Breast epithelium (tissue), 4 donors: ENCODE measurements around the gene CCDC15. TPM values are rescaled to one million over a fixed set of nuclear protein-coding genes. Genes with fewer than 3 reads are reported as not detected.
"Not testable (repeated sequence)": the region's sequence is repeated elsewhere in the genome, so short reads cannot be mapped to it uniquely, and the experiment has no call there.

ENCODE experiments used
- DNase-seq, 2 donors: peaks; one replicate each; pipeline ENCODE4 v3.0.0-alpha.2; 2019; ENCODE audit warnings: low spot score in 2 of 2
- H3K27ac ChIP-seq, 2 donors: fragments of 200-600 bp; sonication (generic) in 1 of 2; one replicate each; pipeline ENCODE4 v1.5.1; 2016 to 2019; ENCODE audit warnings: mild to moderate bottlenecking in 1 of 2
- H3K27me3 ChIP-seq, 2 donors: fragments of 200-600 bp; sonication (generic) in 1 of 2; one replicate each; pipeline versions ENCODE4 v1.5.1 to v1.6.0; 2017 to 2019; ENCODE audit warnings: control low read depth in 1 of 2, mild to moderate bottlenecking in 1 of 2
- H3K36me3 ChIP-seq: fragments of 200-600 bp; one replicate; pipeline ENCODE4 v1.5.1; 2019
- H3K4me1 ChIP-seq, 2 donors: fragments of 200-600 bp; sonication (generic); one replicate each; pipeline ENCODE4 v1.5.1; 2016 to 2019; ENCODE audit warnings: control low read depth in 1 of 2
- H3K4me3 ChIP-seq, 3 donors: fragments of 200-600 bp; sonication (generic); 1 replicate in 2 of 3; 2 replicates in 1 of 3; pipeline ENCODE4 v1.5.1; 2016 to 2019; ENCODE audit warnings: mild to moderate bottlenecking in 3 of 3, moderate library complexity in 2 of 3
- H3K9me3 ChIP-seq, 2 donors: fragments of 200-600 bp; sonication (generic) in 1 of 2; one replicate each; pipeline ENCODE4 v1.5.1; 2016 to 2019; ENCODE audit warnings: control low read depth in 1 of 2
- CTCF ChIP-seq, 3 donors: fragments of 450-650 bp; IDR thresholded peaks; one replicate each; pipeline ENCODE4 v1.5.1; 2016 to 2017; ENCODE audit warnings: antibody characterized with exemption in 3 of 3, mild to moderate bottlenecking in 3 of 3, moderate library complexity in 3 of 3
- POLR2A ChIP-seq: fragments of 450-650 bp; IDR thresholded peaks from one replicate; pipeline ENCODE4 v1.6.1; 2016; ENCODE audit warnings: antibody characterized with exemption, mild to moderate bottlenecking, moderate library complexity
- POLR2AphosphoS5 ChIP-seq, 3 donors: sonication (generic); formaldehyde crosslinking; IDR thresholded peaks; one replicate each; pipeline ENCODE4 v1.6.1; 2017; ENCODE audit warnings: antibody characterized with exemption in 3 of 3
- intact Hi-C: fragments of 100-400 bp; cut with DNase I; formaldehyde crosslinking; loops from one replicate; pipeline ENCODE4 v1.15.1; 2023; ENCODE audit warnings: low total_unique reads
- total RNA-seq, 3 donors: library from RNA; depleted of rRNA; stranded (reverse); fragments of >200 nt; gene quantifications; one replicate each; pipeline ENCODE4 v1.1.0, GENCODE V29; 2016

The CCDC15 gene
- total RNA-seq, 3 donors from 2014 or later, result 2.1 to 4.4 (median 2.6) TPM

GRCh38 chr11:125005491-125005890, 51.5 kb downstream of the CCDC15 start:
- Histone ChIP-seq H3K36me3 (peaks cover 15% of the 10 kb centered on the region), H3K4me3 (no peak overlapping the region), H3K27ac (no peak overlapping the region), H3K4me1 (no peaks in the 10 kb centered on the region), H3K27me3 (no peaks in the 10 kb centered on the region), H3K9me3 (peaks cover 0 to 33% of the 10 kb centered on the region in 2 donors)
- TF ChIP-seq POLR2AphosphoS5 (IDR thresholded peaks at IDR 0.05) (no peak), POLR2A (no peak), CTCF (IDR thresholded peaks at IDR 0.05) (no peak)
- intact Hi-C loops, result no loop called here
- no peak for DNase-seq

- TF ChIP-seq POLR2AphosphoS5 (IDR thresholded peaks at IDR 0.05) (no peak), POLR2A (no peak), CTCF (IDR thresholded peaks at IDR 0.05) (no peak)
- no peak overlapping the region for H3K27ac ChIP-seq
- no peak overlapping the region for H3K4me3 ChIP-seq
- no peaks in the 10 kb centered on the region for H3K27me3 ChIP-seq
- DNase-seq, result no peak
- no peaks in the 10 kb centered on the region for H3K9me3 ChIP-seq
- no peaks in the 10 kb centered on the region for H3K36me3 ChIP-seq
- H3K4me1 ChIP-seq, result no peaks in the 10 kb centered on the region
- intact Hi-C loops, result no loop called here
Measured at GRCh38 chr11:125016413-125016812, 62.4 kb downstream of the CCDC15 start.

- intact Hi-C loops, result no loop called here
- no peak overlapping the region for H3K4me3 ChIP-seq
- DNase-seq, result no peak
- no peaks in the 10 kb centered on the region for H3K9me3 ChIP-seq
- TF ChIP-seq POLR2AphosphoS5 (IDR thresholded peaks at IDR 0.05) (no peak), CTCF (IDR thresholded peaks at IDR 0.05) (no peak), POLR2A (no peak)
- no peaks in the 10 kb centered on the region for H3K36me3 ChIP-seq
- H3K4me1 ChIP-seq, result no peaks in the 10 kb centered on the region
- no peaks in the 10 kb centered on the region for H3K27me3 ChIP-seq
- no peak overlapping the region for H3K27ac ChIP-seq
Measured at GRCh38 chr11:125020342-125020741, 66.3 kb downstream of the CCDC15 start.

GRCh38 chr11:125022551-125022950, 68.5 kb downstream of the CCDC15 start:
- intact Hi-C loops, result no loop called here
- H3K36me3 ChIP-seq, result no peaks in the 10 kb centered on the region
- TF ChIP-seq POLR2A (no peak), POLR2AphosphoS5 (IDR thresholded peaks at IDR 0.05) (no peak), CTCF (IDR thresholded peaks at IDR 0.05) (no peak)

GRCh38 chr11:125025968-125026367, 72.0 kb downstream of the CCDC15 start:
- no peak for TF ChIP-seq POLR2A
- TF ChIP-seq CTCF (IDR thresholded peaks at IDR 0.05), result no peak
- TF ChIP-seq POLR2AphosphoS5 (IDR thresholded peaks at IDR 0.05), result no peak
- H3K4me1 ChIP-seq, result no peaks in the 10 kb centered on the region
- H3K36me3 ChIP-seq, result no peaks in the 10 kb centered on the region
- no peak overlapping the region for H3K4me3 ChIP-seq
- peaks cover 0 to 8% of the 10 kb centered on the region in 2 donors for H3K9me3 ChIP-seq
- no peak overlapping the region for H3K27ac ChIP-seq
- intact Hi-C loops, result no loop called here
- no peaks in the 10 kb centered on the region for H3K27me3 ChIP-seq
- no peak for DNase-seq

More at GRCh38 chr11:125022551-125022950, 68.5 kb downstream of the CCDC15 start:
- Histone ChIP-seq H3K4me1 (no peaks in the 10 kb centered on the region), H3K27ac (no peak overlapping the region), H3K9me3 (no peaks in the 10 kb centered on the region), H3K27me3 (no peaks in the 10 kb centered on the region), H3K4me3 (no peak overlapping the region)
- DNase-seq, result no peak

- H3K4me3 ChIP-seq, intact Hi-C loops, H3K27me3 ChIP-seq, DNase-seq, H3K36me3 ChIP-seq, H3K4me1 ChIP-seq, H3K27ac ChIP-seq: not testable (repeated sequence)
- peaks cover 7 to 19% of the 10 kb centered on the region in 2 donors for H3K9me3 ChIP-seq
Measured at GRCh38 chr11:125029431-125029830, 75.4 kb downstream of the CCDC15 start.
